Middle frontal gyrus (tissue), 1 donor: ENCODE measurements around the gene MAN1C1.

Source experiments
- DNase-seq: peaks from one replicate; pipeline ENCODE4 v3.0.0-alpha.2; 2015; ENCODE audit warnings: low spot score; ENCODE audit errors: extremely low spot score

The MAN1C1 gene

DNA sequence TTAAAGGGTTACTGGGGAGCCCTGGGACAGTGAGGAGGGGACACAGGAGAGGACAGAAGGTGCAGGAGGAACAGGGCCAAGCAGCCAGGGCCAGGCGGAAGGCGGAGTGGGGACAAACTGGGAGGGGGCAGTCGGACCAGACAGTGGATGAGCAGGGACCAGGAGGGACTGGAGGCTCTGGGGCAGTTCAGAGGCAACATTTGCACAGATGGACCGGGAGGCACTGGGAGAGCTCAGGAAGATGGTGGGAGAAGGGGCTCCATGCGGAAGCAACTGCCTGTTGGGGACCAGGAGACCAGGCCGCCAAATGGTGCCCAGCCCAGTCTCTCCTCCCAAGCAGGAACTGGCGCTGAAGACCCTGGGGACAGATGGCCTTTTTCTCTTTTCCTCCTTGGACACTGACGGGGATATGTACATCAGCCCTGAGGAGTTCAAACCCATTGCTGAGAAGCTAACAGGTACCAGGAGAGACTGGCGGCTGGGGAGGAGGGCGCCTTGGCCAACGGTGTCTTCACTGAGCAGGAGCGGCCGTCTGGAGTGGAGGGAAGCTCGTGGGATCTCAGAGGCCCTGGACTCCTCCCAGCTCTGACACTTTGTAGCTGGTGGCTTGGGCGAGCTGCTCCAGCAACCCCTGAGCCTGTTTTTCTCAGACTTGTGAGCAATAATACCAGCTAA, 184.2 kb downstream of the MAN1C1 start:
- no peak for DNase-seq

DNA sequence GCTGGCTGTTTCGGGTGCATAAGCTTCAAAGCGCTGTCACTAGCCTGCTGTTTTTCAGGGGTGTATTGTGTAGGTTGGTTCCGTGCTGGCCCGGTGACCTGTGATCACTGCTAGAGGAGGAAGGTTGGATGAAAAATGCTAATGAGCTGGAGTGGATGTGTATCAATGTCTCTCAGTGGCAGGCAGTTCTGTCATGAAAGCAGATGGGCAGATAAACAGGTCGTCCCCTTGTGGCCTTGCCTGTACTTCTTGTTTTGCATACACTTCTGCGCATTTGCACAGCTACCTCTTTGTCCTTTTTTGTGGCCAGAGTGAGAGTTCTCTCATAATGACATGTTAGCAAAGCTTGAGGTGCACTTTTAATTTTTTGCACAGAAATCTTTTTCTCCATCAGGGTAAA, 186.3 kb downstream of the MAN1C1 start:
- DNase-seq: no peak

DNA sequence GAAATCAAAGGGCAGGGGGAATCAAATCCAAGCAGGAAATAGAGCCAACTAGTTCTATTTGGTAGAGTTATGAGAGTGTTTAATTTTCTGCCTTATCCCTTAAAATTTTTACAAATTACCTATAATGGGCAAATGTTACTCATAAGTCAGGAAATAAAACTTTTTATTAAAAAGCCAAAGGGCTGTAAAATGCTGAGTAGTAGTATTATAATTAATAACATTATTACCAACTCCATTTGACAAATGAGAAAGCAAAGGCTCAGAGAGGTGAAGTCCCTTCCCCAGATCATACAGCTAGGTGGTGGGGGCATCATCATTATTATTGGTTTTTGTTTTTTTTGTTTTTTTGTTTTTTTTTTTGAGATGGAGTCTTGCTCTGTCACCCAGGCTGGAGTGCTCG, 186.8 kb downstream of the MAN1C1 start:
- no peak for DNase-seq

DNA sequence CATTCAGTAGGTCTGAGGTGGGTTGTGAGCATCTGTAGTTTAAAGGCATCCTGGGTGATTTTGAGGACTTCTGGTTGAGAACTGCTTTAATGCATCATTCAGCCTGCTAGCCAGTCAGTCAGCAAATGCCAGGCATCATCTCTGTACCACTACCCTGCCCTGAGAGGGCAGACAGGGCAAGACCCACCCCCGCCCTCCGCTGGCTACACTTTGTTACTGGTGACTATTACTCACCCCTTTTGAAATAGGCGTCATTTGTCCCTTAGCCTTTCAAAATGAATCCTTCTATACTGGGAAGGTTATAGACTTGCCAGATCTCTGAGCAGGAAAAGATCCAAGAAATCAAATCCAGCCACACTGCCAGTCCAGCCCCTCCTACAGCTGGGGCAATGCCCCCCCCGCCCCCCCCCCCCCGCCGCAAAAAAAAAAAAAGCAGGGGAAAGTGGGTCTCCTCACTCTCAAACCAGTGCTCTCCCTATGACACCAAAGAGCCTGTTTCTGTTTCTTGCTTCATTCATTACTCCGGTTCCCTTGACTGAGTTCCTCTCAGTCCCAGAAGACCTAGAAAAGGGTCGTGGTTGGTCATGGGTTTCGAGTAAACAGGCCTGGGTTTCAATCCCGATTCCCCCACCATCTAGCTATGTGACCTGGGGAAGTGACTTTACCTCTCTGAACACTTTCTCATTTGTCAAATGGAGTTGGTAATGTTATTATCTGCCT, 187.8 kb downstream of the MAN1C1 start:
- DNase-seq: no peak

DNA sequence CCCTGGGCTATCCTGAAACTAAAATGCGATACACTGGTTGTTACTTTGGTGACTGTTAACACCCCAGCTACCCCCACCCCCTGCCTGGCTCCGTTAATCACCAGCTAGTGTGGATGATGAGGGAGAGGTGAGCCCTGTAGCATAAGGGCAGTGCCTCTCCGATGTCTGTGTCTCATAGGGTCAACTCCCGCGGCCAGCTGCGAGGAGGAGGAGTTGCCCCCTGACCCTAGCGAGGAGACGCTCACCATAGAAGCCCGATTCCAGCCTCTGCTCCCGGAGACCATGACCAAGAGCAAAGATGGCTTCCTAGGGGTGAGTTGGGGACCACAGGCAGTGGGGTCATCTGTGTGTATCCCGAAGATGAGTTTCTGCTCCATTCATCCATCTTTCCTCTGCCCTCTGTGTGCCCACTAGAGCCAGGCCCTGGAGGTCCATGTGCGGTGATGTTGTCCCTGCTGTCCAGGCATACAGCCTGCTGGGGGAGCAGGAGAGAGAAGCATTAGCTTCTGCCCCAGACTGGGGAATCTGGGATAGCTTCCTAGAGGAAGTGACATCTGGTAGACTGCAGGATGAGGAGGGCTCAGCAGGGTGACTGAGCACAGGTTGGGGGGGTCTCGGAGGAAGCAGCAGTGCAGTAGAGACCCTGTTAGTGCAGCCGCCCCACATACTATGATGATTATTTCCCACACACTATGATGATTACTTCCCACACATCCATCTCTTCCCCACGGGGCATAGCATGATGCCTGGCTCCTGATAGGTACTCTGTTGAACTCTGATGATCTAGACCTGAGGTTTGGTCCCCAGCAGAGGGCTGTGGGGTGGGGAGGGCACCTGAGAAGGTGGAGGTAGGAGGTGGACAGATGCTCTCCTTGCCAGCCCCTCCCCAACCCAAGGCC, 188.6 kb downstream of the MAN1C1 start:
- no peak for DNase-seq

DNA sequence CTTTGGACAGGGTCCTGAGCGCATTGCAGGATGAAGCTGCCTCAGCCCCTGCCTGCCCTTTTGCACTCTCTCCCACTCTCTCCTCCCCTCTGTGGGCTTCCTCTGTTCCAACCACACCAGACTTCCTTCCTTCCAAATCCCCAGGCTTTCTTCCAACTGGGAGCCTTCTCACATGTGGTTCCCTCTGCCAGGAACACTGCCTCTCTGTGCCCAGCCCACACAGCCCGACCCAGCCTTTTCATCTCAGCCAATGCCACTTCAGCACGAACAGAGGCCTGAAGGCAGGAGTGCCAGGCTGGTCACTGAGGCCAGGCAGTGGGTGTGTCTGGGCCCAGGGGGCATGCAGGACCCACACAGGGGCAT, 189.3 kb downstream of the MAN1C1 start:
- peak; percentile 61 for DNase-seq

DNA sequence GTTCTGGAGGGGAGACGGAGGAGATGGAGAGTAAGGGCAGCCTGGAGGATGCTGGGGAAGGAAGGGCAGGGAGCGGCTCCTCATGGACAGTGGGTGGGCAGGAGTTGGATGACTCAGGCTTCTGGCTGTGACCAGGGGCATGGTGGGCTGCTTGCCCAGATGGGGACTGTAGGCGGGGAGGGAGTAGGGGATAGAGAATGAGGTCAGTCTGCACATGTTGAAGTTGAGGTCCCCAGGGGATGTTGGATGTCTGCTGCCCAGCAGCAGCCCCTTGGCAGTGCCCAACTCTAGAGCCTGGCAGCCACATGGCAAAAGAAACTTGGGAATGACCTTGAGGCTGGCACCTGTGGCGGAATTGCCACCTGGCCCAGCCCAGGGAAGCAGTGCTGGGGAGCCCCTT, 189.8 kb downstream of the MAN1C1 start:
- no peak for DNase-seq

DNA sequence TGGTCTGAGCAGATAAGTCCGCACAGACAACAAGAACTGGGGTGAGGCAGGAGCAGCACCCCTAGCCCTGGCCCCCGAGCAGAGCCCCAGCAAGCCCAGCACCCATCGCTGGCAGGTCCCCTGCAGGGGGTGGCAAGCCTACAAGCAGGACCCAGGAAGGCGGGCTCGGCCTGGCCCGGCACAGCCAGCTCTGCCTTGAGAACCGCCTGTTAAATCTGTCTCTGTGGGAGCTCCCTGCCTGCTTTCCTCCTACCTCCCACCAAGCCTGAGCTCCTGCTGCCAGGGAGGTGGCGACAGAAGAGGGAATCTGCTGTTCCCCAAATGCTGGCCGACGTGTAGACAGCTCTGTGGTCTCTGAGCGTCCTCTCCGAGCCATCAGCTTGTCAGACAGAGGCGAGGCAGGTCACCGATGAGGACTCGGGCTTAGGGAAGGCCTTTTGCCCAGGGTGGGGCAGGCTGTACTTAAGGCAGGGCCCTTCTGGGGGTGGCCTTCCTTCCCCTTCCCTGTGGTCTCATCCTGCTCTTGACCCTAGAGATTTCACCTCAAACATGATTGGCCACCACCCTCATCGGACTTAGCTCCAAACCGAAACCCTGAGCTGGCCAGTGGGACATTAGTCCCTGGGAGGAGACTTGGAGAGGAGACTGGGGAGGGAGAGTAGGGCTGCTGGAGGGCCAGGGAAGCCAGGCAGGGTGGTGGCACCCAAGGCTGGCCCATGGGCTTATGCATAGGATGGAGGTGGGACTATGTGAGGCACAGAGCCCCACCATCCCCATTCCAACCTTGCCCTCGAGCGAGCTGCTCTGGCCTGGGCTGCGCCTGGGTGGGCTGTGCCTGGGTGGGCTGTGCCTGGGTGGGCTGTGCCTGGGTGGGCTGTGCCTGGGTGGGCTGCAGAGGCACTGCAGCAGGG, 191.1 kb downstream of the MAN1C1 start:
- peak; percentile 31 for DNase-seq

DNA sequence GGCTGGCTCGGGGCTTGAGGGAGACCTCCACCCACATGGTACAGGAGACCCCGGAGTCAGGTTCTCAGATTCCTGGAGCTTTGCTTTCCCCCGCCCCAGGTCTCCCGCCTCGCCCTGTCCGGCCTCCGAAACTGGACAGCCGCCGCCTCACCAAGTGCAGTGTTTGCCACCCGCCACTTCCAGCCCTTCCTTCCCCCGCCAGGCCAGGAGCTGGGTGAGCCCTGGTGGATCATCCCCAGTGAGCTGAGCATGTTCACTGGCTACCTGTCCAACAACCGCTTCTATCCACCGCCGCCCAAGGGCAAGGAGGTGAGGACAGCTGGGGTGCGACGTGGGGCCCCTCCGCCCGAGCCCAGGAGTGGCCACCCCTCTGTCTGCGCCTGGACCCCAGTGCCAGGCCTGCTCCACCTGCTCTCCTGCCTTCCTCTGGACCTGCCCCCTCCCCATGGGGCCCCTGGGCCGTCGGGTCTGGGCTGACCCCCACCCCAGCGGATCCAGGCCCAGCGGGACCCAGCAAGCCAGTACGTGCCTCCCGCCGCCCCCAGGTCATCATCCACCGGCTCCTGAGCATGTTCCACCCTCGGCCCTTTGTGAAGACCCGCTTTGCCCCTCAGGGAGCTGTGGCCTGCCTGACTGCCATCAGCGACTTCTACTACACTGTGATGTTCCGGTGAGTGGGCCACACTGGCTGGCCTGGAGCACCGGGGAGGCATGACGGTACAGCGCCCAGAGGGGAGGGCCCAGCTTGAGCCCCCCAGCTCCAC, 192.1 kb downstream of the MAN1C1 start:
- no peak for DNase-seq

DNA sequence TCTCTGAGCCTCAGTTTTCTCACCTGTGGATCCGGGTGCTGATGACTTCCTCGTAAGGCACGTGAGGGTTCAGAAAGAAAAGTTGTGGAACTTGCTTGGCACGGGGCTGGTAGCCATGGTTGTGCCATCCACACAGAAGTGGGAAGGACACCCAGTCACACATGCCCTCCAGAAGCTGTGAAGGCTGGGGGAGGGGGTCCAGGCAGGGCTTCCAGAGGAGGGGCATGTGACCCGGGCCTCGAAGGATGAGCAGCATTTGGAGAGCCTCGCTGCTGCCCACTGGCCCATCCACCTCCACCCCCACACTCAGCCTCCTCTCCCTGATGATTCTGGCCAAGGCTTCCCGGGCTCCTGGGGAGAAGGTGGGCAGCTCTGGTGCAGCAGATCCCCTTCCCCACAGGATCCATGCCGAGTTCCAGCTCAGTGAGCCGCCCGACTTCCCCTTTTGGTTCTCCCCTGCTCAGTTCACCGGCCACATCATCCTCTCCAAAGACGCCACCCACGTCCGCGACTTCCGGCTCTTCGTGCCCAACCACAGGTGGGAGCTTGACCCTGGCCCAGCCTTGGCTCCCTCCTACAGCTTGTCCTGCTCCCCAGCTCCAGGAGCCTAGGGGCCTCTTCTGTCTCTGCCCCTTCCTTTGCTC, 192.8 kb downstream of the MAN1C1 start:
- no peak for DNase-seq

DNA sequence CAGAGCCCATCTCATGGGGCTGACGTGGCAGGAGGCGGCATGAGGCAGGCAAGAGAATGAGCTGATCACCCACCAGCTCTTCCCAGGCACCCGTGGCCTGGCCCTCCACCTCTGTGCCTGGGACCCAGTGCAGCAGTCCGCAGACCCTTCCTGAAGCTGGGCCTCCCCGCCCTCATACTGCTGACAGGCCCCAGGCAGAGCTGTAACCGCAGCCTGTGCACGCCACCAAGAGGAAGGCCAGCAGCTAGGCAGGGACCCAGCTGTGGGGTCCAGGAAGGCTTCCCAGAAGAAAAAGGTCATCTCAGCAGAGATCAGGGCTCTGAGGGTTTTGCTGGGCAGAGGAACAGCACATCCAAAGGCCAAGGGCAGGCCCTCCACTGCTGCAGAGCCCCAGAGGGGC, 193.3 kb downstream of the MAN1C1 start:
- DNase-seq: no peak

DNA sequence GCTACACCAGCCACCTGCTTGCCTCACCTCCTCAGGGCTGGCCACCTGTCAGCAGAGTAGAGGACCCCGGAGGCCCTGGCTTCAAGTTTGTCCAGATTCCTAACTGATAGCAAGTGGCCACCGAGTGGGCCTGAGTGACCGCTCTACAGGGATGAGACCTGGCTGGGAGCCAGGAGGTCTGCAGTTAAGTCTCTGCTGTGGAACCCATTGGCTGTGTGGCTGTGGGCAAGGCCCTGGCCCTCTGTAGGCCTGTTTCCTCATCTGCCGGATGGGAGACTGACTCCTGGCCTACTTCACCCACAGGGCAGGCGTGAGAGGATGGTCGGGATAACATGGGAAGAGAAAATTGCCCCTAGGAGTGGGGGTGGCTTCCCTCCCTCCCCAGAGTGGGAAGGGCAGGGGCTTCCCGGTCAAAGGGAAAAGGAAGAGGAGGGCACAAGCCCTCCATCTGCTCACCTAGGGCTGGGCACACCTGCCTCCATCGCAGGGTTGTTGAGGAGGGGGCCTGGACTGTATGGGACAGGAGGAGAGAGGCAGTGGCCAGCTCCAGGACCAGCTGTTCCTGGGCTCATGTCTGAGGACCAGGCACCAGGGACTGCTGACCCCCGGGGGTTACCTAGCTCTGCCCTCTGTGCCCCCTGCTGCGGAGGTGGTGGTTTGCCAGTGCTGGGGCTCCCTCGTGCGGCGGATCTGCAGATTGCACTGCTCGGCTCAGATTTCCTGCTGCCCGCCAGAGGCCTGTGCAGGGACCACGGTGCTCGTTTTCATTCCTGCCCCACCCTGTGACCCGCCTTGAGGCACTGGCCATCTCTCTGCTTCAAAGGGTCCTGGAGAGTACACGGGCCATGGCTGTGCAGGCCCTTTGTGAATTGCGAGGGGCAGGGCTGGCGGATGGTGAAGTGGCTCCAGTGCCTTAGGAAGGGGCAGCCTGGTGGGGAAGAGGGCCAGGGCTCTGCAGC, 194.0 kb downstream of the MAN1C1 start:
- no peak for DNase-seq

DNA sequence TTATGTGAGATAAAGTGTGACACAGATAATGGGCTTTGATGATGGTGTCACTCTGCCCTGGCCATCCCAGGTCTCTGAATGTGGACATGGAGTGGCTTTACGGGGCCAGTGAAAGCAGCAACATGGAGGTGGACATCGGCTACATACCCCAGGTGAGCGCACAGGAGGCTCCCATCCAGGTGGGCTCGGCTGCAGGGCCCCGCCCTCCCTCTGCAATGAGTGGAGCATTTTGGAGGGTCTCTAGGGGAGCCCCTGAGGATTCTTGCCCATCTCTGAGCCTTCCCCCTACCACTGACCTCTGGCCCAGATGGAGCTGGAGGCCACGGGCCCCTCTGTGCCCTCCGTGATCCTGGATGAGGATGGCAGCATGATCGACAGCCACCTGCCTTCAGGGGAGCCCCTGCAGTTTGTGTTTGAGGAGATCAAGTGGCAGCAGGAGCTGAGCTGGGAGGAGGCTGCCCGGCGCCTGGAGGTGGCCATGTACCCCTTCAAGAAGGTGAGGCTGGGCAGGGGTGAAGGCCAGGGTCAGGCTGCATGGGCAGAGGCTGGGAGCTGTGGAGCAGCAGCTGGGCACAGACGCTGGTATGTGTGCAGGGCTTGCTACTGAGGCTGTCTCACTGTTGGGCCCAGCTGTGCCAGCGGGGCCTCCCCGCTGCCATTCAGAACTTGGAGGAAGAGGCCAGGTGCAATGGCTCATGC, 194.9 kb downstream of the MAN1C1 start:
- DNase-seq: no peak

DNA sequence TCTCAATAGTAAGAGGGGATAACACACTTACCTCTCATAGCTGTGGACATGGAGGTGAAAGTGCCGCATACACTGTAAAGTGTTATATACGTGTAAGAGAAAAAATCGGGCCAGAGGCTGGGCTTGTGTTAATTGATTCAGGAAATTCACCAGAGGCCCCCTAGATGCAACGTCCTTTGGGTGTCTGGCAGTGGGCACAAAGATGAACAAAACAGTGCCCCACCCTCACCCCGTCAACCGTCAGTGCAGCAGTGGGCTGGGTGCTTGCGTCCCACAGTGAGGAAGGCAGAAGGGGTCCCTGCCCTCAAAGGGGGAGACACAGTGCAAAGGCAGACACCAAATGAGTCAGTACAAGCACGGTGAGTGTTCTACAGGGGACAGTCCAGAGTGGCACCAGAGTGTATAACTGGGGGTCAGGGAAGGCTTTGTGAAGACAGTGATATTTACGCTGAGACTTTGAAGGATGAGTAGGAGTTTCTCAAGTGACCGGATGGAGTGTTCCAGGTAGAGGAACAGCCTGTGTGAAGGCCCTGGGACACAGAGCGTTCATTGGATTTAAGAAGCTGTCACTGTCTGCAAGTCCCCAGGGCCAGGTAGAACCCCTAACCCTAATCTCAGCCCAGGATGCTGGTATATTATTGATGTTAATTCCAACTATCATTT, 196.6 kb downstream of the MAN1C1 start:
- DNase-seq: no peak

DNA sequence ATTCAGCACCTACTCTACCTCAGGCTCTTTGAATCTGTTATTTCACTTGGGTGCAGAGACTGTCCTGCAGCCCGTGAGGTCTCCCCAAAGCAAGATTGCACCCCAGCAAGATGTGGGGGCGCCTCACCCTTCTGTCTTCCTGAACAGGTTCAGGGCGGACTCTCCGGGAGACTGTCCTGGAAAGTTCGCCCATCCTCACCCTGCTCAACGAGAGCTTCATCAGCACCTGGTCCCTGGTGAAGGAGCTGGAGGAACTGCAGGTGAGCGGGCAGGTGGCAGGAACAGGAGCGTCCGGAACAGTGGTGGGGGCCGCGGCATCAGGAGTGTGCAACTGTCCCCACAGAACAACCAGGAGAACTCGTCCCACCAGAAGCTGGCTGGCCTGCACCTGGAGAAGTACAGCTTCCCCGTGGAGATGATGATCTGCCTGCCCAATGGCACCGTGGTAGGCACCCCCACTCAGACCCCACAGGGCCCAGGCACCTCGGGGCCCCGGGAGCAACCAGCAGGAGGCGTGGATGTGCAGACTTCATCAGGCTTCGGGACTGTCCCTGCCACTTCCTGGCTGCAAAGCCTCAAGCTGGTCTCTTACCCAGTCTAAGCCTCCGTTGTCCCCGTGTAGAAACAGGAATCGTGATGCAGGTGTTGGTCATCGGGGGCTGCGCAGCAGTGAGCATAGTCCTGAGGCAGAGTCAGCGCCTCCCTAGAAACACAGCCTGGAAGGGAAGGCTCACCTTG, 197.3 kb downstream of the MAN1C1 start:
- no peak for DNase-seq

DNA sequence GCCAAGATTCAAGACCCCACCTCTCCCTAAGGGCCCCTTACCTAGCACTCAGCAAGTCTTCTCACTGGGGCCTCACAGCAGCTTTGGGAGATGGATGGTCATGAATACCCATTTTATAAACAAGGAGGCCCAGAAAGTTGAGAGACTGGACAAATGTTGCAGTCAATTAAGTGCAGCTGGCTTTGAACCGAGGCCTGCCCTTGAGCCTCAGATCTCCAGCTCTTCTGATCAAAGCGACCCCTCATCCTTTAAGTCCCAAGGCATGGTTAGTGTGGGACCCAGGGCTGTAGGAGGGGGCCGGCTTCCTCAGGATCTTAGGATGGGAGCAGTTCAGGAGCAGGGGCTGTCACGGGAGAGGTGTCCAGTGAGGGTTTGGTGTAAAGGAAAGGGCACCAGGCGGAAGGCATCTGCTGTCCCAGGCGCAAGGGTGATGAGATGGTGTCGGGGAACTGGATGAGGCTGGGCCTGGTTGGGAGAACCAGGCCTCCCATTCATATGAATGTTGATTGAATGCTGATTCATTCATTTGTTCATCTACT, 198.0 kb downstream of the MAN1C1 start:
- no peak for DNase-seq
